Right lobe of liver (tissue), 6 donors: ENCODE measurements around the gene NKAIN2. TPM values are rescaled to one million over a fixed set of nuclear protein-coding genes. Genes with fewer than 3 reads are reported as not detected.

Experiments
- ATAC-seq, 4 donors: fragments of 200-7000 bp; cut with Tn5 transposase; one replicate each; pipeline ENCODE4 v1.9.1; 2020; ENCODE audit warnings: mild to moderate bottlenecking in 4 of 4, moderate library complexity in 4 of 4
- DNase-seq, 3 donors: peaks; one replicate each; pipeline ENCODE4 v3.0.0-alpha.2; 2020
- H3K27ac ChIP-seq, 3 donors: fragments of 200-600 bp; one replicate each; pipeline ENCODE4 v1.8.0; 2022
- H3K27me3 ChIP-seq, 2 donors: fragments of 200-600 bp; one replicate each; pipeline ENCODE4 v1.8.0; 2022
- H3K36me3 ChIP-seq, 4 donors: fragments of 200-600 bp; sonication (generic) in 1 of 4; one replicate each; pipeline versions ENCODE4 v1.5.1 to v1.8.0; 2017 to 2022; ENCODE audit warnings: control low read depth in 1 of 4
- H3K4me1 ChIP-seq, 4 donors: fragments of 200-600 bp; sonication (generic) in 1 of 4; one replicate each; pipeline versions ENCODE4 v1.5.1 to v1.8.0; 2017 to 2022; ENCODE audit warnings: control low read depth in 1 of 4
- H3K4me3 ChIP-seq, 3 donors: fragments of 200-600 bp; one replicate each; pipeline ENCODE4 v1.8.0; 2022
- H3K9me3 ChIP-seq, 4 donors: fragments of 200-600 bp; sonication (generic) in 1 of 4; one replicate each; pipeline versions ENCODE4 v1.5.1 to v1.8.0; 2017 to 2022; ENCODE audit warnings: control low read depth in 1 of 4
- POLR2A ChIP-seq: fragments of 450-650 bp; IDR thresholded peaks from one replicate; pipeline ENCODE4 v1.6.1; 2017; ENCODE audit warnings: antibody characterized with exemption, mild to moderate bottlenecking
- WGBS: methylation state at CpG from one replicate; pipeline ENCODE4 v1.1.6; 2018; ENCODE audit warnings: low coverage, low lambda C conversion rate; ENCODE audit not compliant: insufficient coverage; ENCODE audit errors: missing lambda C conversion rate; 5-methylcytosine and 5-hydroxymethylcytosine counted together
- intact Hi-C, 2 donors: fragments of 100-400 bp; cut with DNase I; formaldehyde crosslinking; loops; one replicate each; pipeline versions ENCODE4 v1.11.2 to v1.14.1; 2022
- total RNA-seq, 6 experiments: library from RNA; depleted of rRNA in 2 of 6; stranded (reverse); fragments of >200 nt in 2 of 6; fragmentation: NEBNext Ultra II Directional in 3 of 6; extraction: Animal tissue kit (Norgen Biotek cat#: 25700) in 3 of 6; gene quantifications; one replicate each; pipeline versions ENCODE4 v1.1.0 to v1.2.4, GENCODE V29; 2016 to 2023
- TF ChIP-seq, protein P1 (sequence below), 4 donors: fragments of 200-600 bp in 3 of 4; fragments of 450-650 bp in 1 of 4; IDR thresholded peaks; one replicate each; pipeline versions ENCODE4 v1.5.1 to v1.8.0; 2016 to 2022; ENCODE audit warnings: antibody characterized with exemption in 4 of 4, mild to moderate bottlenecking in 2 of 4
- donor health status: DM: no; HTN: yes; CAD: no.
- donor health status: DM: no; HTN: no; CAD: no.
- donor health status: DM: no; HTN: no; CAD: no.
- donor health status: DM: no; HTN: yes; CAD: no.
- donor health status: DM: no; HTN: yes; CAD: no.

The NKAIN2 gene
- total RNA-seq, 6 experiments from 2014 or later = 0.16 to 0.28 TPM; not detected in 4

DNA sequence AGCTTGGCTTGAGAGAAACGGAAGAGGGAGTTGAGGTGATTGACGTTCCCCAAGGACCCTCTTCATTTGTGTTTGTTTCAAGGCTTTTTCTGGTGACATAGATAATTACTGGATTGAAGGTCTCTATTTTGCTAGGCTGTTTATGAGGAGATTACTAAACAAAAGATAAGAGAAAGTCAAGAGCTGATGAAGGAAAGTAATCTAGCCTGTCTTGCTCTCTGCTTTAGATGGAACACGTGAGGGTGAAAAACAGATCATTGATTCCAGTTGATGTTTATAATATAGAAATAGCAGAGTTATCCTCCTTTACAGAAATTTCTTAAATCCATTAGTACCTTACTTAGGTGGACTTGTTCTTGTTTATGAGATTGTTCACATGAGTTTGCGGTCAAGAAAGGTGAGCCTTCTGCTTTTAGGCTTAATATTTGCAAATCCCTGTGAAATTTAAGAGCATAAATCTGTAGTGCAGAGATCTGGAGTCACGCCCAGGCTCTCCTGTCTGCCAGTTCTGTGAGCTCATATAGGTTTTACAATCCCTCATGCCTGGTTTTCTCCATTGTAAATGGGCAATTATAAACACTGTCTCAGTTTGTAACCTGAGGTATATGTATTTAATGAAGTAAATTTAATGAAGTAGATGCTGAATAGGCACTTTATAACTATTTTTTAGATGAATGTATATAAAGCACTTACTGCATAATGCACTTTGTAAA, 272.8 kb downstream of the NKAIN2 start:
- no peak for ATAC-seq
- H3K4me3 ChIP-seq = no peak overlapping the region
- 33% methylated on average over 5 of the region's 5 CpGs for WGBS
- H3K36me3 ChIP-seq = no peaks in the 10 kb centered on the region
- no peaks in the 10 kb centered on the region for H3K27me3 ChIP-seq
- no peak for TF ChIP-seq POLR2A
- TF ChIP-seq, protein P1, sequence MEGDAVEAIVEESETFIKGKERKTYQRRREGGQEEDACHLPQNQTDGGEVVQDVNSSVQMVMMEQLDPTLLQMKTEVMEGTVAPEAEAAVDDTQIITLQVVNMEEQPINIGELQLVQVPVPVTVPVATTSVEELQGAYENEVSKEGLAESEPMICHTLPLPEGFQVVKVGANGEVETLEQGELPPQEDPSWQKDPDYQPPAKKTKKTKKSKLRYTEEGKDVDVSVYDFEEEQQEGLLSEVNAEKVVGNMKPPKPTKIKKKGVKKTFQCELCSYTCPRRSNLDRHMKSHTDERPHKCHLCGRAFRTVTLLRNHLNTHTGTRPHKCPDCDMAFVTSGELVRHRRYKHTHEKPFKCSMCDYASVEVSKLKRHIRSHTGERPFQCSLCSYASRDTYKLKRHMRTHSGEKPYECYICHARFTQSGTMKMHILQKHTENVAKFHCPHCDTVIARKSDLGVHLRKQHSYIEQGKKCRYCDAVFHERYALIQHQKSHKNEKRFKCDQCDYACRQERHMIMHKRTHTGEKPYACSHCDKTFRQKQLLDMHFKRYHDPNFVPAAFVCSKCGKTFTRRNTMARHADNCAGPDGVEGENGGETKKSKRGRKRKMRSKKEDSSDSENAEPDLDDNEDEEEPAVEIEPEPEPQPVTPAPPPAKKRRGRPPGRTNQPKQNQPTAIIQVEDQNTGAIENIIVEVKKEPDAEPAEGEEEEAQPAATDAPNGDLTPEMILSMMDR (IDR thresholded peaks at IDR 0.05) = no peak
- intact Hi-C loops = no loop called here
- no peak overlapping the region for H3K27ac ChIP-seq
- H3K4me1 ChIP-seq = no peaks in the 10 kb centered on the region
- no peaks in the 10 kb centered on the region for H3K9me3 ChIP-seq
- no peak for DNase-seq

DNA sequence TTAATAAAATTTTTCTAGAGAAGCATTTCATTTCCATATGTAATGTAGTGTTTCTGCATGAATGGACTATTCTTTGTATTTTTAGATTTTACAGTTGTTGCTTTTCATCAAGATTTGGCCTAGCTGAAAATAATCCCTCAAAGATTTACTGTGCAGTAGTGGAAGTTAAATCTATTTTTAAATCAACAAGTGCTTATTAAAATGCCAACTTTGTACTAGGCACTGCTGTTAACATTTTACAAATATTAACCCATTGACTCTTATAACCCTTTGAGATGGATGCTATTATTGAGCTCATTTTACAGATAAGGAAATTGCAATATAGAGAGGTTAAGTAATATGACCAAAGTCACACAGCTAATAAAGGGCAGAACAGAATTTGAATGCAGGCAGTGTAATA, 274.5 kb downstream of the NKAIN2 start:
- no peaks in the 10 kb centered on the region for H3K36me3 ChIP-seq
- no peaks in the 10 kb centered on the region for H3K27me3 ChIP-seq
- no peak for TF ChIP-seq POLR2A
- TF ChIP-seq, protein P1 (IDR thresholded peaks at IDR 0.05) = no peak
- H3K4me3 ChIP-seq = no peak overlapping the region
- ATAC-seq = no peak
- H3K27ac ChIP-seq = no peak overlapping the region
- H3K4me1 ChIP-seq = no peaks in the 10 kb centered on the region
- no peak for DNase-seq
- intact Hi-C loops = no loop called here
- no peaks in the 10 kb centered on the region for H3K9me3 ChIP-seq

DNA sequence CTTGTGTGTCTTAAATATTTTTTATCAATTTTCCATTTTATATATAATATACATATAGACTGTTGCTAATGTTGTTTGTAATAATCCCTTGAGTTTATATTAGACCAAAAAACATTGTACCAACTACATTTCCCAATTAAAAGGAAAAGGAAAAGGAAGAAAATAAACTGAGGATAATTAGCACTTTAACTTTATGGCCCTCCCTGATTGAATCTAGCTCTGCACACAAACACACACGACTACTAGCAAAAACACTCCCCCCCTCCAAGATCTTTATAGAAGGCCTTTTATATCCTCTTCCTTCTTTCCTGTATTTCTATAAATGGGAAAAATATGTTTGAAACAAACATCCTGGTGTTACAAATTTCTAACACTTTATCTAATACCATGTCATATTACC, 276.8 kb downstream of the NKAIN2 start:
- intact Hi-C loops = no loop called here
- WGBS = 17% methylated on average over 1 of the region's 1 CpG
- no peaks in the 10 kb centered on the region for H3K4me1 ChIP-seq
- H3K27me3 ChIP-seq = no peaks in the 10 kb centered on the region
- no peak overlapping the region for H3K27ac ChIP-seq
- no peak for ATAC-seq
- H3K4me3 ChIP-seq = no peak overlapping the region
- no peaks in the 10 kb centered on the region for H3K9me3 ChIP-seq
- no peaks in the 10 kb centered on the region for H3K36me3 ChIP-seq
- TF ChIP-seq, protein P1 (IDR thresholded peaks at IDR 0.05) = no peak
- TF ChIP-seq POLR2A = no peak
- DNase-seq = no peak

DNA sequence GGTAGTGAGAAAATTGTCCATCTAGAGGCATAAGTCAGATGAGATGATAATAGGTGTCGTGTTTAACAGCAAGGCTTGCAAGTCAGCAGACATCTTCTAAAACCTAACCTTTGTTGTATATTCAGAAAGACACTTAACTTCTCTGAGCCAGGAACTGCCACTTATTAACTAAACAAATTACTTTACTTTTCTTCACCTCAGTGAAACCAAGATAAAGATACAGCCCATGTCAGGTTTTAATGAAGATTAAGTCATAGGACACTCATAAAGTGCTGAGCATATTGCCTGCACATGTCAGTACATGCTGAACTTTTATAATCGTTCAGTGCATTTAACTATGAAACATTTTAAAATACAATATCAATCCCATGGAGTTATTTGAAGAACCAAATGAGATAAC, 286.8 kb downstream of the NKAIN2 start:
- intact Hi-C loops = no loop called here
- H3K9me3 ChIP-seq = no peaks in the 10 kb centered on the region
- no peaks in the 10 kb centered on the region for H3K36me3 ChIP-seq
- 44% methylated on average over 2 of the region's 2 CpGs for WGBS
- H3K4me3 ChIP-seq = no peak overlapping the region
- ATAC-seq (no peak), DNase-seq (no peak)
- TF ChIP-seq, protein P1 (IDR thresholded peaks at IDR 0.05) = no peak
- TF ChIP-seq POLR2A = no peak
- H3K4me1 ChIP-seq = no peaks in the 10 kb centered on the region
- no peak overlapping the region for H3K27ac ChIP-seq
- no peaks in the 10 kb centered on the region for H3K27me3 ChIP-seq

DNA sequence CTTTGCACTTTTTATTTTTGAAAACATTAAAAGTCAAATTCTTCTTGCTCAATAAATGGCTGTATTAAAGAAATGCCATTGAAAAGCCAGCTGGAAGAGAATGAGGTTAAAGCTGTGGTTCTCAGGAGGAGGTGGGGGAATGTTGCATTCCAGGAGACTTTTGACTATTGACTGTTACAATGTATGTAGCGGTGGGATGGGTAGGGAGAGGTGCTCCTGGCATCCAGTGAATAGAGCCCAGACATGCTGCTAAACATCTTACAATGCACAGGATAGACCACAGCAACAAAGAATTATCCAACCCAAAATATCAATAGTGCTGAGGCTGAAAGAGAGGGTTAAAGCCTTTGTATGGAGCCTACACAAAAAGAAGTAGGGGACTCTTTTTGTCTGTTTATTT, 295.9 kb downstream of the NKAIN2 start:
- TF ChIP-seq POLR2A = no peak
- TF ChIP-seq, protein P1 (IDR thresholded peaks at IDR 0.05) = no peak
- Histone ChIP-seq H3K9me3 (no peaks in the 10 kb centered on the region), H3K27ac (no peak overlapping the region), H3K4me1 (no peaks in the 10 kb centered on the region), H3K27me3 (no peaks in the 10 kb centered on the region), H3K4me3 (no peak overlapping the region), H3K36me3 (no peaks in the 10 kb centered on the region)
- ATAC-seq (no peak), DNase-seq (no peak)
- WGBS = no CpG with 5 or more reads among the region's 1 CpG
- intact Hi-C loops = no loop called here
